ENCODE data around the gene SMIM1.

The SMIM1 gene

DNA sequence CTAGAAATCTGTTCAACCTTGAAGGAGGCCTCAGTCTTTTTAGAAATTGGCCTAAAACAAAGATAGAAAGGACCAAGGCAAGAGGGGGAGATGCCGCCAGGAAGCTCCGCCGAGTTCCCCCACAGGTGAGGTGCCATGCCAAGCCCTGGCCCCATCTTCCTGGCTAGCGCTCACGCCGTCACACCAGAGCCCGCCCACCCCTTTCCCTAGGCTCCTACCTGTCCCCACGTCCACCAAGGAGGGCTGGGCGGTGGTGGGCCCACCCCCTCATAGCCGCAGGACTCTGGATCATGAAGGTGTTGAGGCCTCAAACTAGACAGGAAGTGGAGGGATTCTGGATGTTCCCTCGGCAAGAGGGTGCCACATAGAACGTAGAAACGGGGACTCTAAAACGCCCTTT lies 35.8 kb upstream of the SMIM1 start:
- DNase-seq (ENCODE audit: low spot score), result no peak
- in situ Hi-C loops (cut with MboI; ENCODE audit: low sequenced_read_pairs, unreplicated experiment), result no loop called here
- TF ChIP-seq, protein P1, sequence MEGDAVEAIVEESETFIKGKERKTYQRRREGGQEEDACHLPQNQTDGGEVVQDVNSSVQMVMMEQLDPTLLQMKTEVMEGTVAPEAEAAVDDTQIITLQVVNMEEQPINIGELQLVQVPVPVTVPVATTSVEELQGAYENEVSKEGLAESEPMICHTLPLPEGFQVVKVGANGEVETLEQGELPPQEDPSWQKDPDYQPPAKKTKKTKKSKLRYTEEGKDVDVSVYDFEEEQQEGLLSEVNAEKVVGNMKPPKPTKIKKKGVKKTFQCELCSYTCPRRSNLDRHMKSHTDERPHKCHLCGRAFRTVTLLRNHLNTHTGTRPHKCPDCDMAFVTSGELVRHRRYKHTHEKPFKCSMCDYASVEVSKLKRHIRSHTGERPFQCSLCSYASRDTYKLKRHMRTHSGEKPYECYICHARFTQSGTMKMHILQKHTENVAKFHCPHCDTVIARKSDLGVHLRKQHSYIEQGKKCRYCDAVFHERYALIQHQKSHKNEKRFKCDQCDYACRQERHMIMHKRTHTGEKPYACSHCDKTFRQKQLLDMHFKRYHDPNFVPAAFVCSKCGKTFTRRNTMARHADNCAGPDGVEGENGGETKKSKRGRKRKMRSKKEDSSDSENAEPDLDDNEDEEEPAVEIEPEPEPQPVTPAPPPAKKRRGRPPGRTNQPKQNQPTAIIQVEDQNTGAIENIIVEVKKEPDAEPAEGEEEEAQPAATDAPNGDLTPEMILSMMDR (IDR thresholded peaks at IDR 0.05; ENCODE audit: borderline replicate concordance, control extremely low read depth, extremely low read depth, insufficient read depth, missing control alignments), result no peak

DNA sequence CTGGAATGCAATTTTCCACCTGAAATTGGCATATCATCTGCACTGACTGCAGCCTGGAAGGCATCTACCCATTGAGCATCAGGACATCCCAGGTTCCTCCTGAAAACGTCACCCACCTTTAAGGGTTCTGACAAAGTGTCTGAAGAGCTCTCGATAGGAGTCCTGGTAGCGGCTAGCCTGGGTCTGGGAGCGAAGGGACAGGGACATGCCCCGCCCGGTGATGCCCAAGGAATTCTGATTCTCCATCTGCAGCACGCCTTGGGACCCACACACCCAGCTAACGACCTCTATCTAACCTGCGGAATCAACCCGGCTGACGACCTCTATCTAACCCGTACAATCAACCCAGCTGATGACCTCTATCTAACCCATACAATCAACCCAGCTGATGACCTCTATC lies 33.6 kb upstream of the SMIM1 start:
- in situ Hi-C loops (cut with MboI; ENCODE audit: low sequenced_read_pairs, unreplicated experiment), result no loop called here
- TF ChIP-seq, protein P1 (IDR thresholded peaks at IDR 0.05; ENCODE audit: borderline replicate concordance, control extremely low read depth, extremely low read depth, insufficient read depth, missing control alignments), result no peak
- DNase-seq (ENCODE audit: low spot score), result no peak

DNA sequence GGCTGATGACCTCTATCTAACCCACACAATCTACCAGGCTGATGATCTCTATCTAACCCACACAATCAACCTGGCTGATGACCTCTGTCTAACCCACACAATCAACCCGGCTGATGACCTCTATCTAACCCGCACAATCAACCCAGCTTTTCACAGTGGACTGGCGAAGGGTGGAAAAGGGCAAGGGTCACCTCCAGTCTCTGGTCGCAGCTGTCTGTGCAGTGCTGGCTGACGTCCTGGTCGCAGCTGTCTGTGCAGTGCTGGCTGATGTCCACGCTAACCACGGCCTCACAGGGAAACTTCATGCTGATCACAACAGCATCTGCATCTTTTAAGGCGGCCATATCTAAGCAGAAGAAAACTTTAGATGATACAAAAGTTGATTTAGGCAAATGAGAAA lies 32.5 kb upstream of the SMIM1 start:
- DNase-seq (ENCODE audit: low spot score), result no peak
- in situ Hi-C loops (cut with MboI; ENCODE audit: low sequenced_read_pairs, unreplicated experiment), result no loop called here
- TF ChIP-seq, protein P1 (IDR thresholded peaks at IDR 0.05; ENCODE audit: borderline replicate concordance, control extremely low read depth, extremely low read depth, insufficient read depth, missing control alignments), result no peak

DNA sequence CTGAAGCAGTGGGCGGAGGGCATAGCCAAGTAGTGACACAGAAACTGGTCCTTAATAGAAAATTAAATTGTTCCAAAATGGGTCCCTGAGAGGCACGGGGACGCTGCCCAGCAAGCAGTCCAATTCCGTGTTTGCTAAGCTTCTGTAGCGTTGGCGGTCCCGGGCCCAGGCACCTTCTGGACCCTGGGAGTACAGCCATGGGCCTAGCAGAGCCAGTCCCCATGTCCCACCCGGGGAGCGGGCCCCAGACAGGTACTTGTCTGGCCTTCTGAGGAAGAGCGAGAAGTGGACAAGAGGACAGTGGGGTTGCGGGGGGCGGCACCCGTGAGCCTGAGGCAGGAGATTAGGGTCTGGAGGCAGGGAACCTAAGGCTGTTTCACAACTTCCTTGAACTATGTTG lies 31.8 kb upstream of the SMIM1 start:
- in situ Hi-C loops (cut with MboI; ENCODE audit: low sequenced_read_pairs, unreplicated experiment), result no loop called here
- DNase-seq (ENCODE audit: low spot score), result no peak
- TF ChIP-seq, protein P1 (IDR thresholded peaks at IDR 0.05; ENCODE audit: borderline replicate concordance, control extremely low read depth, extremely low read depth, insufficient read depth, missing control alignments), result no peak

DNA sequence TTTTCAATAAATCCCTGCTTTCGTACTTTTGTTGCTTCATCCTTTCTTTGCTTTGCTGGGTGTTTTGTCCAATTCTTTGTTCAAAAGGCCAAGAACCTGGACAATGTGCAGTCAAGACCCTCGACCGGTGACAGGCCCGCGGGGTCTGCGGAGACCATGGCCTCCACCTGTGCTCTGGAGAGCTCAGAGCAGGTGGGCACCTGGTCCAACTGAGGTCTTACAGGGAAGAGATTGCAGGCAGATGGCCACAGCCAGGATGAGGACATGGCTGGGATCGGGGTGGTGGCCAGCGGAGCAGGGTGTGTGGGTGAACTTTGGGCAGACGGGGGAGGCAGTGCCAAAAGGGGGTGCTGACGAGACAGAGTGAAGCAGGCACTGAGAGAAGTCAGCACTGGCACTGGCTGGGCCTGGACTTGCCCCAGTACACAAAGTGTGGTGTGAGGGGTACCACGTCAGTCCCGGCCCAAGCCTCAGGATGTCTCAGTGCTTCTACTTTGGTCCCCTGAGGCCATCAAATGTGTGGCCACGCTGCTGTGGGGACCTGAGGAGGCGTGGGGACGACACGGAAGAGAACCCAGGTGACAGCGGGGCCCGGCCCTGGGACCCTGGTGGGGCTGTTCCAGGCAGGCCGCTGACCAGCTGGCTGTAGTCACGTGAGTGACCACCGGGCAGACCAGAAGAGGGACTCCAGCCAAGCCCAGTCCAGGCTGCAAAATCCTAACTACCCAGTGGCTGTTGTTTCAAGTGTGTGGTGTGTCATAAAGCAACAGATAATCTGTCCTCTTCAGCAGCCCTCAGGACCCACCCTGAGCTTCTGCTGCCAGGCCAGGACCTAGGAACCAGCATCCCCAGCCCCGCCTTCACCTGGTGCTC lies 30.7 kb upstream of the SMIM1 start:
- in situ Hi-C loops (cut with MboI; ENCODE audit: low sequenced_read_pairs, unreplicated experiment), result no loop called here

DNA sequence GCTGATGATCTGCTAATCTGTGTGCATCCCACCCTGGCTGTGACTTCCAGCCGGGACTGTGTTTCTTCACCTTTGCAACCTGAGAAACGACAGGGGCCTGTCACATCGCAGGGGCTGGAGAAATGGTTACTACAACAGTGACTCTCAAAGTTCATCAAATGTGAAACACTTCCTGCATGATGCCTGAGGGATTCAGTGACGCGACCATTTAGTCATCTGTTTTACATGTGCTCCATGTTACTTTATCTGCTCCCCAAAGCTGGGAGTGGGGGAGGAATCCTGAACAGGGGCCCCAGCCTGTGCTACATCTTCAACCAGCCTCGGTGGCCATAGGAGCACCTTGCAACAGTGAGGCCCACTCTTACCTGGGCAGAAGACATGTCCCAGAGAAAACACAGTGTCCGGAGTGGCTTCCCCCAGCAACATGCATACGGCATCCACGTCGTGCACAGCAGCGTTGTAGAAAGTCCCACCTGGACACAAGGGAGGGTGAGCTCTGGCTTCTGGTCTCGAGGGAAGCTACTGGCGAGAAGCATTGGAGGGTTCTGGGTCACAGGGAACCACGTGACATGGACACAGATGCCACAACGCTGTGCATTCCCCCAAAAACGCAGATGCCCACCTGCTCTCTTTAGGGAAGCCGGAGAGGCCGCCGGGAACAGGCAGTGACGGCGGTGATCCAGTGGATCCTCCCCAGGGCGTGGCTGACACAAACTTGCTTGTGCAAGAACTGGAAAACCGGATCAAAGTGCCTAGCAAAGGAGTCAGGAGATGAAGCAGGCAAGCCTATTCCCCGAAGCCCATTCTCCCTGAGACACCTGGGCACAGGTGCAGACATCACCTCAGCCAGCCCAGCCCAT lies 29.9 kb upstream of the SMIM1 start:
- in situ Hi-C loops (cut with MboI; ENCODE audit: low sequenced_read_pairs, unreplicated experiment), result no loop called here
- no peak for DNase-seq (ENCODE audit: low spot score)
- TF ChIP-seq, protein P1 (IDR thresholded peaks at IDR 0.05; ENCODE audit: borderline replicate concordance, control extremely low read depth, extremely low read depth, insufficient read depth, missing control alignments), result no peak

More for the DNA sequence above, 30.7 kb upstream of the SMIM1 start:
- no peak for DNase-seq (ENCODE audit: low spot score)
- TF ChIP-seq, protein P1 (IDR thresholded peaks at IDR 0.05; ENCODE audit: borderline replicate concordance, control extremely low read depth, extremely low read depth, insufficient read depth, missing control alignments), result no peak
